ENCODE data around the gene RAB37. TPM values are rescaled to one million over a fixed set of nuclear protein-coding genes. Genes with fewer than 3 reads are reported as not detected.

Gene RAB37
- total RNA-seq, 1 donor: 0.09 TPM

DNA sequence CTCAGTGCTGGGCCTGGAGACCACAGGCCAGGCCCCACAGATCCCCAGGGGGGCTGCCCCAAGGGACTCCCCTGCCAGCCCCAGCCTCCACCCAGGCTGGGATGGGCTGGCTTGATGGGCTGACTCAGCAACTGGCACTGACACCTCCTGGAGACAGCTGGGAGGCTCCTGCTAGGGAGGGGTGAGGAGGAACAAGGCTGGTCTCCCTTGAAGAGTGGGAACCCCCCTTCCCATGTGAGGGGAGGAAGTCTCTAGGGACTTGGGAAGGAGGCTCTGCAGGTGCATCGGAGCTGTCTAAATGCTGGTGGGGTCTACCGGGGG lies 21.8 kb downstream of the RAB37 start:
- TF ChIP-seq, protein P1, sequence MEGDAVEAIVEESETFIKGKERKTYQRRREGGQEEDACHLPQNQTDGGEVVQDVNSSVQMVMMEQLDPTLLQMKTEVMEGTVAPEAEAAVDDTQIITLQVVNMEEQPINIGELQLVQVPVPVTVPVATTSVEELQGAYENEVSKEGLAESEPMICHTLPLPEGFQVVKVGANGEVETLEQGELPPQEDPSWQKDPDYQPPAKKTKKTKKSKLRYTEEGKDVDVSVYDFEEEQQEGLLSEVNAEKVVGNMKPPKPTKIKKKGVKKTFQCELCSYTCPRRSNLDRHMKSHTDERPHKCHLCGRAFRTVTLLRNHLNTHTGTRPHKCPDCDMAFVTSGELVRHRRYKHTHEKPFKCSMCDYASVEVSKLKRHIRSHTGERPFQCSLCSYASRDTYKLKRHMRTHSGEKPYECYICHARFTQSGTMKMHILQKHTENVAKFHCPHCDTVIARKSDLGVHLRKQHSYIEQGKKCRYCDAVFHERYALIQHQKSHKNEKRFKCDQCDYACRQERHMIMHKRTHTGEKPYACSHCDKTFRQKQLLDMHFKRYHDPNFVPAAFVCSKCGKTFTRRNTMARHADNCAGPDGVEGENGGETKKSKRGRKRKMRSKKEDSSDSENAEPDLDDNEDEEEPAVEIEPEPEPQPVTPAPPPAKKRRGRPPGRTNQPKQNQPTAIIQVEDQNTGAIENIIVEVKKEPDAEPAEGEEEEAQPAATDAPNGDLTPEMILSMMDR (IDR thresholded peaks at IDR 0.05; ENCODE audit: insufficient read depth, low read length): no peak
- DNase-seq (ENCODE audit: low read depth): peak; percentile 49
- H3K4me3 ChIP-seq (ENCODE audit: low read depth, low read length): no peak overlapping the region

DNA sequence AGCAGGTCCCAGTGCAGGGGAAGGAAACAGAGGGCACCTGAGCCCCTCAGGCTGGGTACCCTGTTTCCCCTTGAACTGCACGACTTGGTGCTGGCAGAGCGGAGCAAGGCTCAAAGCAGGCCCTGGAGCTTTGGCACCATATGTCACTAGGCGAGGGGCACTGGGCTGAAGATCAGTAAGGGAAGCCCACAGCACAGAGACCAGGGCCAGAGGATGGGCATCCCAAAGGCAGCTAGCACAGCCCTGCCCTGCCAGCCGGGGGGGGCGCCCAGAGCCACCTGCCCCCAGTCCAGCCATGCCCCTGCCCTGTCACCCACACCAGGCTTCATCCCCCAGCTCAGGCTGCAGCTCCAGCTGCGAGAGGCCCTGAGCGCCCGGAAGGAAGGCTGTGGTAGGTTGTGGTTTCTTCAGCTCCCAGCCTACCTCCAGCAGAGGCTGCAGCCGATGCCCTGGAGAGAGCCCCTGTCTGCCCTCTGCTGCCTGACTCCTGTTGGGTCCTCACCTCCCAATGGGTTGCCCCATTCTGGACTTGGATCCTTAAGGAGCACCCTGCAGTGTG lies 22.3 kb downstream of the RAB37 start:
- DNase-seq (ENCODE audit: low read depth): no peak
- H3K4me3 ChIP-seq (ENCODE audit: low read depth, low read length): no peak overlapping the region
- TF ChIP-seq, protein P1 (IDR thresholded peaks at IDR 0.05; ENCODE audit: insufficient read depth, low read length): no peak

DNA sequence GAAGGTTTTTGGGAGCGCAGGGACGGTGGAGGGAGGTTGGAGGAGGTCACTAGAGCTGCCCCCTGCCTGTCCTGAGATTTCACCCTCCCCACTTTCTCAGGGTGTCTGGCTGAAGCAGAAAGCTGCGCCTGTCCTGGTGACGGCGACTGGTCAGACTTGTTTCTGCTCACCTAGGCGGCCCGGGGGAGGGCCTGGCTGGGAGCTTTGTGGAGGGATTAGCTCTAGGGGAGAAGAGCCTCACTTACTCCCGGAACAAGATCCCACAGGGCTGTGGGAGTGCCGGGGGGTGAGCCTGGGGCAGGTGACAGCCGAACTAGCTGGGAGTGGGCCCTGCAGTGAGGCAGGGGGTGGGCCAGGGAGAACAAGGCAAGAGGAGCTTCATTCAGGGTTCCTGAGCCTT lies 22.9 kb downstream of the RAB37 start:
- TF ChIP-seq, protein P1 (IDR thresholded peaks at IDR 0.05; ENCODE audit: insufficient read depth, low read length): no peak
- DNase-seq (ENCODE audit: low read depth): no peak
- no peak overlapping the region for H3K4me3 ChIP-seq (ENCODE audit: low read depth, low read length)

DNA sequence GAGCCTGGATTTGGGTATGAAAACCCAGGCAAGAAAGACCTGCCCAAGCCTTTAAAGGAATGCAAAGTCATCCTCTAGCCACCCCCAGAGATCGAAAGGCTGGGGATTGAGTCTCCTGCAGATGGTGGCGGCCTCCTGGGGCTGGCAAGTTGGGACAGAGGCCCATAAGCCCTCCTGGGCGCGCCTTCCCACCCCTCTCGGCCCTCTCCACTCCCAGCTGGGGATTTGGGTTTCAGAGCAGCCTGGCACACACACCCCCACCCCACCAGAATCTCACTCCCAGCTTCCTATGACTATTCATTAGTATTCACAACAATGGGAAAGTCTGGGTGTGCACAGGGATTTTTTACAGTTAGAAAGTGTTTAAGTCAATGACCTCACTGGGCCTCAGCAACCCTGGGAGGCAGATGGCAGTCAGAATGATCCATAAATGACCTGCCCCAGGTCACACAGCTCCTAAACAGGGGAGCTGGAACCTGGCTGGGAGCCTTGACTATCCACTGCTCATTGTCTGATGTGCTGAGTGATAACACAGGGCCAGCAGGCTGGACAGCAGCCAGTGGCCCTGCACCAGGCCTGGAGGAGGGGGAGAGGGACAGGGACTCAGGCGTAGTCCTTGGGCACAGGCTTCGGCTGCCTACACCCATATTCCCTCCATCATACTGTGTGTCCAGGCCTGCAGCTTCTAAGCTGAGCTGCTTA lies 23.5 kb downstream of the RAB37 start:
- no peak for DNase-seq (ENCODE audit: low read depth)
- no peak overlapping the region for H3K4me3 ChIP-seq (ENCODE audit: low read depth, low read length)
- TF ChIP-seq, protein P1 (IDR thresholded peaks at IDR 0.05; ENCODE audit: insufficient read depth, low read length): no peak

DNA sequence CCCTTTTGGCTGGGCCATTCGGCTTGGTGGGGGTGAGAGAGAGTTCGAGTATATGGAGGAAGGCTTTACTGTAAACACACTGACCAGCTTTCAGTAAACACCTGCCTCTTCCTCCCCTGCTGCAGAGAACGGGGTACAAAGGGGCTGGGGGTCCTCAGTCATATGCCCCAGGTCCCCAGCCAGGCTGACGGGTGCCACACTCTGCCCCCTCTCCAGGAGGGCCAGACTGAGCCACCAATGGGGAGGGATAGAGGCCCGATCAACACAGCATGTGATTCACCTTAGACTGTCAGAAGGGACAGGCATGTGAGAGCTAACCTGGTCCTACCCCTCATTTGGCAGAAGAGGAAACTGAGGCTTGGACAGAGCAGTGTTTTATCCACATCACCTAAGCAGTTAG lies 24.4 kb downstream of the RAB37 start:
- TF ChIP-seq, protein P1 (IDR thresholded peaks at IDR 0.05; ENCODE audit: insufficient read depth, low read length): no peak
- no peak overlapping the region for H3K4me3 ChIP-seq (ENCODE audit: low read depth, low read length)
- DNase-seq (ENCODE audit: low read depth): no peak

DNA sequence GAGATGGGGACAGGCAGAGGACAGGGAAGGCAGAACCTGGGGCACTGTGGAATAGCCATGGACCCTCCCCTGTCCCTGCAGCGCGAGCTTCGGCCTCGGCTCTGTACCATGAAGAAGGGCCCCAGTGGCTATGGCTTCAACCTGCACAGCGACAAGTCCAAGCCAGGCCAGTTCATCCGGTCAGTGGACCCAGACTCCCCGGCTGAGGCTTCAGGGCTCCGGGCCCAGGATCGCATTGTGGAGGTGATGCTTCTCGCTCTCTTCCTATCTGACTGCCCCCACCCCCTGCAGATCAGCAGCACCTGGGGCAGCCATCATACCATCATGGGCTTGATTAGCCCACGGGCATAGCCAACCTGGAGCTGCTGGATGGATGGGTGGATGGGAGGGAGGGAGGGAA lies 24.9 kb downstream of the RAB37 start:
- H3K4me3 ChIP-seq (ENCODE audit: low read depth, low read length): no peak overlapping the region
- TF ChIP-seq, protein P1 (IDR thresholded peaks at IDR 0.05; ENCODE audit: insufficient read depth, low read length): no peak
- DNase-seq (ENCODE audit: low read depth): no peak
